CD4-positive, alpha-beta T cell treated with Interleukin-21 for 1 hour (primary cell): Measurements from ENCODE around the gene SNX9.
"Not testable (repeated sequence)": the region's sequence is repeated elsewhere in the genome, so short reads cannot be mapped to it uniquely, and the experiment has no call there.

ENCODE experiments used
- DNase-seq: peaks from one replicate; pipeline ENCODE4 v3.0.0-alpha.2; 2020

The SNX9 gene

GRCh38 chr6:157892363-157892877 is 69.4 kb downstream of the SNX9 start:
- DNase-seq, result no peak

- DNase-seq, result peak; percentile 62
Observed at GRCh38 chr6:157893238-157893637, 70.2 kb downstream of the SNX9 start.

- no peak for DNase-seq
Observed at GRCh38 chr6:157895585-157895984, 72.5 kb downstream of the SNX9 start.

- DNase-seq, result no peak
Observed at GRCh38 chr6:157896932-157897331, 73.9 kb downstream of the SNX9 start.

- no peak for DNase-seq
Observed at GRCh38 chr6:157898169-157898568, 75.1 kb downstream of the SNX9 start.

- no peak for DNase-seq
Observed at GRCh38 chr6:157898640-157899039, 75.6 kb downstream of the SNX9 start.

- DNase-seq, result not testable (repeated sequence)
Observed at GRCh38 chr6:157900262-157900661, 77.2 kb downstream of the SNX9 start.

- not testable (repeated sequence) for DNase-seq
Observed at GRCh38 chr6:157900751-157901150, 77.7 kb downstream of the SNX9 start.

GRCh38 chr6:157904999-157905398 is 82.0 kb downstream of the SNX9 start:
- DNase-seq, result no peak

- no peak for DNase-seq
Observed at GRCh38 chr6:157905590-157906342, 82.7 kb downstream of the SNX9 start.

- DNase-seq, result no peak
Observed at GRCh38 chr6:157906537-157907061, 83.6 kb downstream of the SNX9 start.

GRCh38 chr6:157907651-157908050 is 84.6 kb downstream of the SNX9 start:
- no peak for DNase-seq

- DNase-seq, result no peak
Observed at GRCh38 chr6:157908369-157909281, 85.6 kb downstream of the SNX9 start.

- no peak for DNase-seq
Observed at GRCh38 chr6:157909282-157909664, 86.2 kb downstream of the SNX9 start.

GRCh38 chr6:157911278-157911677 is 88.2 kb downstream of the SNX9 start:
- no peak for DNase-seq

- no peak for DNase-seq
Observed at GRCh38 chr6:157911786-157912185, 88.7 kb downstream of the SNX9 start.

GRCh38 chr6:157912326-157912725 is 89.3 kb downstream of the SNX9 start:
- DNase-seq, result no peak

- DNase-seq, result no peak
Observed at GRCh38 chr6:157921685-157922367, 98.8 kb downstream of the SNX9 start.

- DNase-seq, result no peak
Observed at GRCh38 chr6:157925771-157926170, 102.7 kb downstream of the SNX9 start.

- DNase-seq, result no peak
Observed at GRCh38 chr6:157927011-157927410, 104.0 kb downstream of the SNX9 start.

- no peak for DNase-seq
Observed at GRCh38 chr6:157928428-157928827, 105.4 kb downstream of the SNX9 start.

GRCh38 chr6:157929076-157929475 is 106.0 kb downstream of the SNX9 start:
- DNase-seq, result no peak

- no peak for DNase-seq
Observed at GRCh38 chr6:157929765-157930319, 106.8 kb downstream of the SNX9 start.
